ENCODE measurements around the gene CREB5. TPM values are rescaled to one million over a fixed set of nuclear protein-coding genes. Genes with fewer than 3 reads are reported as not detected.

The CREB5 gene
- total RNA-seq, 6 donors from 2014 or later: 8.3 to 34.6 (median 15.3) TPM

DNA sequence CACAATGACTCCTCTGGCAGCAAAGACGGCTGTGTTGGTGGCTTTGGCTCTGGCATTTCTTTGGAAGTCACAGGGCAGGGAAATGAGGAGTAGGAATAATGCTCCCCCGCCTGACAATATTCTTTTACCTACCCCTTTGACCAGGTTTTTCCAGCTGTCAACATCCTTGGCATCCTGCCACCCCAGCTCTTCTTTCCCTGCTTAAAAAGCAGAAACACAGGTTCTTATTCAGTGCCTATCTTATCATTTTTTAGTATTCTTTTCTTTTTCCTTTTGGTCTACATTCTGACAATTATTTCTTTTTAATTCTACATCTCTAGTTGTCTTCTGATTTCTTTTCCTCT is 97.7 kb downstream of the CREB5 start:
- no peak for ATAC-seq (ENCODE audit: low FRiP score in 2 of 2)
- H3K4me3 ChIP-seq: no peak overlapping the region
- WGBS, 2 donors: 59 to 79% methylated on average over 2 of the region's 2 CpGs

DNA sequence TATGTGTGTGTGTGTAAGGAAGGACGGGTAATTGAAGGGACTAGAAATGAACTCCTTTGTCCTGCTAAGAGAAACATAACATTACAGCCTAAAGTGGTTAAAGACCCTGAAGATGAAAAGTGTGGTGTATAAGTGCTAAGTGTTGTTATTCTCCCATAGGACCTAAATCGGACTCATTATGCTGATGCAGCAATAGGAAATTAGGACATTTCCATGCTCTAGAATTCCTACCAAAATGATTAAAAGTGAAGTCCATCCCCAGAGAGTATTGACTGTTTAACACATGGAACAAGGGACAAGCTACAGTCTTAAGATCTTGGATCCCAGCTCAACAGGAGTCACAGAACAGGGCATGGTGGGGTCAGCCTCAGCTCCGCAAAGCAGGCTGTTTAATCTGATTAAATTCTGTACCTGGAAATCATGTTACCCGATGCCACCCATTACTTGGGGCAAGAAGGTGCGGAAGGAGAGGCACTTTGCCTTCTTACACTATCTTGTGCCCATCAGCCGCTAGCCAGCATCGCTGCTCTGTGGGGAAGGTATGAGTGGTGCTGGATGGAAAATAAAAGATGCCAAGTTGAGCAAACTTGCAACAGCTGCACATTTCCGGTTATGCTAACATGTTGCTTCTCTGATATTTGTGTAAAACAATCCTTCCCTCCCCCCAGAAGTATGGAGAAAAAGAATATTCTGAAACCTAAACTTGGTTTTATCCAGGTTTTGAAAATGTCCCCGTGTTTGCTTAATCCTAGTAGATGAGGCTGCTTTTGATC is 100.5 kb downstream of the CREB5 start:
- no peaks in the 10 kb centered on the region for H3K9me3 ChIP-seq
- no peaks in the 10 kb centered on the region for H3K36me3 ChIP-seq
- 77 to 82% methylated on average over 8 to 9 of the region's 9 CpGs for WGBS, 2 donors
- DNase-seq (no peak), ATAC-seq (ENCODE audit: low FRiP score in 2 of 2) (no peak)
- H3K4me3 ChIP-seq: no peak overlapping the region
- H3K27ac ChIP-seq: no peak overlapping the region
- TF ChIP-seq POLR2AphosphoS5 (IDR thresholded peaks at IDR 0.05) (no peak), EP300 (IDR thresholded peaks at IDR 0.05) (no peak), POLR2A (IDR thresholded peaks at IDR 0.05) (no peak)
- TF ChIP-seq, protein P1, sequence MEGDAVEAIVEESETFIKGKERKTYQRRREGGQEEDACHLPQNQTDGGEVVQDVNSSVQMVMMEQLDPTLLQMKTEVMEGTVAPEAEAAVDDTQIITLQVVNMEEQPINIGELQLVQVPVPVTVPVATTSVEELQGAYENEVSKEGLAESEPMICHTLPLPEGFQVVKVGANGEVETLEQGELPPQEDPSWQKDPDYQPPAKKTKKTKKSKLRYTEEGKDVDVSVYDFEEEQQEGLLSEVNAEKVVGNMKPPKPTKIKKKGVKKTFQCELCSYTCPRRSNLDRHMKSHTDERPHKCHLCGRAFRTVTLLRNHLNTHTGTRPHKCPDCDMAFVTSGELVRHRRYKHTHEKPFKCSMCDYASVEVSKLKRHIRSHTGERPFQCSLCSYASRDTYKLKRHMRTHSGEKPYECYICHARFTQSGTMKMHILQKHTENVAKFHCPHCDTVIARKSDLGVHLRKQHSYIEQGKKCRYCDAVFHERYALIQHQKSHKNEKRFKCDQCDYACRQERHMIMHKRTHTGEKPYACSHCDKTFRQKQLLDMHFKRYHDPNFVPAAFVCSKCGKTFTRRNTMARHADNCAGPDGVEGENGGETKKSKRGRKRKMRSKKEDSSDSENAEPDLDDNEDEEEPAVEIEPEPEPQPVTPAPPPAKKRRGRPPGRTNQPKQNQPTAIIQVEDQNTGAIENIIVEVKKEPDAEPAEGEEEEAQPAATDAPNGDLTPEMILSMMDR (IDR thresholded peaks at IDR 0.05): no peak
- H3K27me3 ChIP-seq: no peaks in the 10 kb centered on the region
- H3K4me1 ChIP-seq: peaks cover 0 to 5% (median 0%) of the 10 kb centered on the region in 4 donors

More for the DNA sequence above, 97.7 kb downstream of the CREB5 start:
- H3K27ac ChIP-seq: peak overlapping the region in 1 of 4 donors; percentile 26
- peaks cover 0 to 5% (median 0%) of the 10 kb centered on the region in 4 donors for H3K4me1 ChIP-seq
- DNase-seq: no peak
- no peaks in the 10 kb centered on the region for H3K36me3 ChIP-seq
- no peaks in the 10 kb centered on the region for H3K9me3 ChIP-seq
- H3K27me3 ChIP-seq: no peaks in the 10 kb centered on the region
- TF ChIP-seq POLR2A (IDR thresholded peaks at IDR 0.05) (no peak), EP300 (IDR thresholded peaks at IDR 0.05) (no peak), POLR2AphosphoS5 (IDR thresholded peaks at IDR 0.05) (no peak)
- TF ChIP-seq, protein P1 (IDR thresholded peaks at IDR 0.05): no peak

DNA sequence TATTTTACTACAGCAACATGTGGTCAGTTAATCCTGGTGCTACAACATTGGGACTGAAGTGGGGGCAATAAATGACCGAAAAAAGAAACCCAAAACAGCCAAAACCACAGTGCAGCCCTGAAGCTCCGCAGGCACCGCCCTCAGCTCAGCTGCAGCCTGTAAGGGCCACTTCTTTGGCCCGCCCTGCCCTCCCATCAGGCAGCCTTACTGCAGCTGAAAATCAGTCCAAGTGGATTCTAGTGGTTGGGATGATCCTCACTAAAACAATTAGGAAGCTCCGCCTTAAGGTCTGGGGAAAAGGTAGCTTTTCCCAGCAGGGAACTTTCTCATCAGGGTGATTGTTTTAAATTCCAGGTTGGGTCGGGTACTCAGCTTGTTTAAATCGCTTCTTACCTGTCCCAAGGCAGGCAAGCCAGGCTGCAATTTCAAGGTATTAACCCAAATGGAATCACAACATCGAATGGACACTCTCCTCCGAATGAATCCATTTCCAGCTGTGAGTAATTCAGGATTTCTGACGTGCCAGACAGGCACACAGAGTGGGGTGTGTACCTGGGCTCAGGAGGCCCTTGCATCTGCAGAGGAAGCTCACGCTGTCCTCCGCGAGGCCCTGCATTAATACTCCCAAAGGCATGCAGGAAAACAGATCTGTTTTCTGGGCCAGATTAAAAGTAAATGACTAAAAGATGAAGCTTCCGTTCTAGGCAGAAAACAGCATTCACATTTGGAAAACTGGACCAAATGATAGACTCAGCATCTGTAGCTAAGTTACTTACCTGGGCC is 104.3 kb downstream of the CREB5 start:
- whole genome bisulfite sequencing, 2 donors: 83 to 88% methylated on average over 12 to 14 of the region's 14 CpGs
- ATAC-seq (ENCODE audit: low FRiP score in 2 of 2) (peak in 1 of 2 donors; percentile 47), DNase-seq (no peak)
- H3K4me1 ChIP-seq: peaks cover 0 to 4% (median 0%) of the 10 kb centered on the region in 4 donors
- no peaks in the 10 kb centered on the region for H3K27me3 ChIP-seq
- no peak for TF ChIP-seq EP300 (IDR thresholded peaks at IDR 0.05)
- TF ChIP-seq POLR2A (IDR thresholded peaks at IDR 0.05): no peak
- TF ChIP-seq POLR2AphosphoS5 (IDR thresholded peaks at IDR 0.05): no peak
- TF ChIP-seq, protein P1 (IDR thresholded peaks at IDR 0.05): no peak
- no peaks in the 10 kb centered on the region for H3K9me3 ChIP-seq
- no peak overlapping the region for H3K4me3 ChIP-seq
- no peaks in the 10 kb centered on the region for H3K36me3 ChIP-seq
- H3K27ac ChIP-seq: no peak overlapping the region

DNA sequence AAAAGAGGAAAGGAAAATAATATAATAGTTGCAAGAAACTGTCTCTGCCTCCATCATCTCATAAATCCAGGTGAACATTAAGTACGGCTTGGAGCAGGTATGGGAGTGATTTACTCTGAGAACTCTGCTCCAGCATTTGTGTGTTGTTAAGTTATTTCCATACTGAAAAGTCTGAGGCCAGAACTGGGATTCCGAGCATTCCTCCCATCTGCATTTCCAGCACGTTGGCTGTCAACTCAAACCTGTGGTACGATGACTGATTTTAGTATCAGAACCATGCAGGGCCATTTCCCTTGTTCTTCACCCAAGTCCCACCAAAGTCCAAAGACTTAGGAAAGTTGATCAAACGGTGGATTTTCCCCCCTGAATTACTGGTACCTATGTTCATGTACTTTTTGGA is 104.9 kb downstream of the CREB5 start:
- Histone ChIP-seq H3K4me3 (no peak overlapping the region), H3K36me3 (no peaks in the 10 kb centered on the region), H3K27ac (no peak overlapping the region), H3K27me3 (no peaks in the 10 kb centered on the region), H3K4me1 (peaks cover 0 to 4% (median 0%) of the 10 kb centered on the region in 4 donors), H3K9me3 (no peaks in the 10 kb centered on the region)
- DNase-seq (no peak), ATAC-seq (ENCODE audit: low FRiP score in 2 of 2) (no peak)
- no peak for TF ChIP-seq POLR2AphosphoS5 (IDR thresholded peaks at IDR 0.05)
- TF ChIP-seq EP300 (IDR thresholded peaks at IDR 0.05): no peak
- TF ChIP-seq, protein P1 (IDR thresholded peaks at IDR 0.05): no peak
- TF ChIP-seq POLR2A (IDR thresholded peaks at IDR 0.05): no peak
- 83 to 88% methylated on average over 5 of the region's 5 CpGs for WGBS, 2 donors
